H9 (cell line): ENCODE measurements around the gene PPHLN1. TPM values are rescaled to one million over a fixed set of nuclear protein-coding genes. Genes with fewer than 3 reads are reported as not detected.

Source experiments
- DNase-seq: peaks from one replicate; pipeline ENCODE4 v3.0.0-alpha.2; 2017
- H2AFZ ChIP-seq: one replicate; pipeline ENCODE4 v1.6.1; 2013; ENCODE audit warnings: mild to moderate bottlenecking, low read length, control low read depth, moderate library complexity
- H2AK5ac ChIP-seq: 2 replicates; pipeline ENCODE4 v1.6.1; 2013; ENCODE audit warnings: low read length, control low read depth, mixed read lengths; ENCODE audit not compliant: insufficient read length
- H2BK120ac ChIP-seq: one replicate; pipeline ENCODE4 v1.6.1; 2013; ENCODE audit warnings: low read depth, mild to moderate bottlenecking, low read length, control low read depth, inconsistent platforms; ENCODE audit not compliant: poor library complexity, severe bottlenecking
- H2BK12ac ChIP-seq: 2 replicates; pipeline ENCODE4 v1.6.1; 2013; ENCODE audit warnings: low read length, control low read depth, mixed read lengths, low read depth; ENCODE audit not compliant: insufficient read length
- H2BK15ac ChIP-seq: 2 replicates; pipeline ENCODE4 v1.6.1; 2013; ENCODE audit warnings: low read depth, low read length, control low read depth
- H2BK20ac ChIP-seq: one replicate; pipeline ENCODE4 v1.6.1; 2013; ENCODE audit warnings: low read depth, mild to moderate bottlenecking, low read length, control low read depth, inconsistent platforms; ENCODE audit not compliant: poor library complexity, severe bottlenecking
- H2BK5ac ChIP-seq: 2 replicates; pipeline ENCODE4 v1.6.1; 2013; ENCODE audit warnings: low read length, control low read depth, mixed read lengths; ENCODE audit not compliant: insufficient read length
- H3K14ac ChIP-seq: 2 replicates; pipeline ENCODE4 v1.6.1; 2013; ENCODE audit warnings: low read length, control low read depth; ENCODE audit not compliant: insufficient read depth
- H3K18ac ChIP-seq: 2 replicates; pipeline ENCODE4 v1.6.1; 2013; ENCODE audit warnings: low read depth, mild to moderate bottlenecking, mixed read lengths, low read length, control low read depth; ENCODE audit not compliant: insufficient read length
- H3K23ac ChIP-seq: 2 replicates; pipeline ENCODE4 v1.6.1; 2013; ENCODE audit warnings: low read length, control low read depth, mixed read lengths, low read depth; ENCODE audit not compliant: insufficient read length
- H3K23me2 ChIP-seq: 2 replicates; pipeline ENCODE4 v1.6.1; 2013; ENCODE audit warnings: low read depth, mild to moderate bottlenecking, mixed read lengths, low read length, control low read depth; ENCODE audit not compliant: insufficient read length, poor library complexity, severe bottlenecking
- H3K27ac ChIP-seq: 2 replicates; pipeline ENCODE4 v1.5.1; 2013; ENCODE audit warnings: low read length, control low read depth, mixed read lengths, low read depth; ENCODE audit not compliant: insufficient read length
- H3K27me3 ChIP-seq: 2 replicates; pipeline ENCODE4 v1.6.1; 2013; ENCODE audit warnings: low read length, control low read depth, inconsistent platforms; ENCODE audit not compliant: insufficient read depth
- H3K4ac ChIP-seq: 2 replicates; pipeline ENCODE4 v1.6.1; 2013; ENCODE audit warnings: low read depth, mild to moderate bottlenecking, control low read depth, inconsistent platforms, low read length, moderate library complexity
- H3K4me1 ChIP-seq: 2 replicates; pipeline ENCODE4 v1.6.1; 2013; ENCODE audit warnings: low read length, control low read depth, inconsistent platforms; ENCODE audit not compliant: insufficient read depth
- H3K4me2 ChIP-seq: 2 replicates; pipeline ENCODE4 v1.6.1; 2013; ENCODE audit warnings: low read length, control low read depth, mixed read lengths; ENCODE audit not compliant: insufficient read length, insufficient read depth
- H3K56ac ChIP-seq: 2 replicates; pipeline ENCODE4 v1.6.1; 2013; ENCODE audit warnings: low read depth, mild to moderate bottlenecking, mixed read lengths, low read length, control low read depth; ENCODE audit not compliant: insufficient read length
- H3K79me1 ChIP-seq: 2 replicates; pipeline ENCODE4 v1.6.1; 2013; ENCODE audit warnings: low read depth, mild to moderate bottlenecking, moderate library complexity, low read length, control low read depth, inconsistent platforms; ENCODE audit not compliant: insufficient read depth, poor library complexity, severe bottlenecking
- H3K79me2 ChIP-seq: 2 replicates; pipeline ENCODE4 v1.6.1; 2013; ENCODE audit warnings: low read length, control low read depth, inconsistent platforms; ENCODE audit not compliant: insufficient read depth
- H3K9ac ChIP-seq: 2 replicates; pipeline ENCODE4 v1.6.1; 2013; ENCODE audit warnings: low read length, control low read depth, mixed read lengths; ENCODE audit not compliant: insufficient read length; ENCODE audit errors: extremely low read depth
- H3K9me3 ChIP-seq: one replicate; pipeline ENCODE4 v1.6.1; 2013; ENCODE audit warnings: low read depth, low read length, inconsistent platforms; ENCODE audit not compliant: control insufficient read depth
- H3T11ph ChIP-seq: one replicate; pipeline ENCODE4 v1.6.1; 2013; ENCODE audit warnings: mild to moderate bottlenecking, low read length, control low read depth, inconsistent platforms
- H4K20me1 ChIP-seq: one replicate; pipeline ENCODE4 v1.6.1; 2013; ENCODE audit not compliant: control insufficient read depth, insufficient read length, insufficient read depth
- H4K5ac ChIP-seq: 2 replicates; pipeline ENCODE4 v1.6.1; 2013; ENCODE audit warnings: low read depth, mild to moderate bottlenecking, mixed read lengths, low read length, control low read depth; ENCODE audit not compliant: insufficient read length
- H4K8ac ChIP-seq: replicated peaks from 2 replicates; pipeline ENCODE4 v1.6.1; 2013; ENCODE audit warnings: low read length, control low read depth, mixed read lengths, low read depth; ENCODE audit not compliant: insufficient read length
- H4K91ac ChIP-seq: 2 replicates; pipeline ENCODE4 v1.6.1; 2013; ENCODE audit warnings: low read depth, mild to moderate bottlenecking, moderate library complexity, mixed read lengths, low read length, control low read depth; ENCODE audit not compliant: insufficient read length
- H3K27ac Mint-ChIP-seq, 3 experiments: 2 replicates in 2 of 3; 3 replicates in 1 of 3; pipeline ENCODE4 v1.8.0; 2020 to 2021; ENCODE audit warnings: mixed read lengths in 3 of 3, mild to moderate bottlenecking in 1 of 3, moderate library complexity in 1 of 3
- H3K27me3 Mint-ChIP-seq: 2 replicates; pipeline ENCODE4 v1.8.0; 2021; ENCODE audit warnings: low read depth, mild to moderate bottlenecking, moderate library complexity, mixed read lengths
- H3K36me3 Mint-ChIP-seq, 3 experiments: 2 replicates in 2 of 3; 3 replicates in 1 of 3; pipeline ENCODE4 v1.8.0; 2020 to 2021; ENCODE audit warnings: low read depth in 3 of 3, mixed read lengths in 3 of 3; ENCODE audit not compliant: insufficient read depth in 1 of 3
- H3K4me1 Mint-ChIP-seq, 2 experiments: 2 replicates each; pipeline ENCODE4 v1.8.0; 2020; ENCODE audit warnings: mixed read lengths in 2 of 2
- H3K4me3 Mint-ChIP-seq, 2 experiments: 2 replicates in 1 of 2; 3 replicates in 1 of 2; pipeline ENCODE4 v1.8.0; 2020 to 2021; ENCODE audit warnings: mild to moderate bottlenecking in 2 of 2, mixed read lengths in 2 of 2, moderate library complexity in 1 of 2
- H3K9me3 Mint-ChIP-seq, 2 experiments: 2 replicates in 1 of 2; 3 replicates in 1 of 2; pipeline ENCODE4 v1.8.0; 2020; ENCODE audit warnings: mild to moderate bottlenecking in 2 of 2, mixed read lengths in 2 of 2, moderate library complexity in 1 of 2
- CTCF ChIP-seq: fragments of 200-600 bp; sonication (generic); conservative IDR thresholded peaks from 3 replicates; pipeline ENCODE4 v1.8.0; 2021; ENCODE audit warnings: antibody characterized with exemption, mild to moderate bottlenecking
- WGBS: extraction: QIAGEN DNeasy Blood & Tissue Kit; methylation state at CpG from one replicate; pipeline ENCODE4 v1.1.7; 2013; ENCODE audit warnings: missing lambda C conversion rate, low lambda C conversion rate, mixed read lengths; ENCODE audit not compliant: insufficient read length; ENCODE audit errors: extremely low coverage; 5-methylcytosine and 5-hydroxymethylcytosine counted together
- total RNA-seq: library from RNA; stranded (reverse); gene quantifications from 2 replicates; pipeline ENCODE4 v1.2.1, GENCODE V29; 2021

The PPHLN1 gene
- total RNA-seq, 1 experiment from 2014 or later = 66.2 TPM

- Histone ChIP-seq H3K4ac (no peak overlapping the region), H3K4me2 (no peak overlapping the region), H4K20me1 (no peaks in the 10 kb centered on the region), H4K91ac (no peak overlapping the region), H2AK5ac (no peak overlapping the region), H3K9me3 (no peaks in the 10 kb centered on the region), H3K56ac (no peak overlapping the region), H3K23ac (no peak overlapping the region), H3T11ph (no peak overlapping the region), H3K27me3 (no peaks in the 10 kb centered on the region), H3K79me2 (no peaks in the 10 kb centered on the region), H4K8ac (no peak overlapping the region), H3K18ac (no peak overlapping the region), H3K14ac (no peak overlapping the region), H3K9ac (no peak overlapping the region), H4K5ac (no peak overlapping the region), H3K27ac (no peak overlapping the region), H2BK5ac (no peak overlapping the region), H3K79me1 (no peaks in the 10 kb centered on the region), H2BK12ac (no peak overlapping the region), H3K23me2 (no peaks in the 10 kb centered on the region), H2BK15ac (no peak overlapping the region), H3K4me1 (peaks cover 6% of the 10 kb centered on the region; the same call in 1 of the 2 replicates), H2BK20ac (no peak overlapping the region), H2BK120ac (no peak overlapping the region), H2AFZ (no peak overlapping the region)
- Mint-ChIP-seq H3K36me3 (peaks cover 40 to 61% (median 50%) of the 10 kb centered on the region in 3 experiments), H3K4me3 (no peak overlapping the region), H3K27ac (no peak overlapping the region), H3K4me1 (peaks cover 45% of the 10 kb centered on the region in 2 experiments), H3K27me3 (no peaks in the 10 kb centered on the region), H3K9me3 (peaks cover 4 to 8% of the 10 kb centered on the region in 2 experiments; a peak in 4 of 5 replicates)
- no peak for DNase-seq
- no CpG with 5 or more reads among the region's 7 CpGs for WGBS
- no peak for TF ChIP-seq CTCF
Observed at GRCh38 chr12:42444192-42444943, 118.4 kb downstream of the PPHLN1 start.
